AG04450 (cell line): ENCODE measurements around the gene ARPC1A. TPM values are rescaled to one million over a fixed set of nuclear protein-coding genes. Genes with fewer than 3 reads are reported as not detected.
"Not testable (repeated sequence)": the region's sequence is repeated elsewhere in the genome, so short reads cannot be mapped to it uniquely, and the experiment has no call there.

Experiments
- CTCF ChIA-PET: fragments of 300-600, 350-600 bp; formaldehyde crosslinking; extraction: SDS; loops from one replicate; lab custom pipeline; 2022; ENCODE audit warnings: antibody characterized with exemption, inconsistent platforms; lab: Charles Lee
- POLR2A ChIA-PET: fragments of 350-600 bp; formaldehyde crosslinking; extraction: SDS; loops from one replicate; lab custom pipeline; 2021; ENCODE audit warnings: antibody characterized with exemption, inconsistent platforms; lab: Yijun Ruan, JAX
- DNase-seq: peaks from one replicate; pipeline ENCODE4 v3.0.0-alpha.2; 2011; ENCODE audit warnings: low read depth, low spot score
- H3K27ac ChIP-seq: one replicate; pipeline ENCODE4 v1.5.1; 2012; ENCODE audit warnings: low read depth, low read length, control low read depth
- H3K27me3 ChIP-seq: one replicate; pipeline ENCODE4 v1.6.0; 2012; ENCODE audit warnings: low read length; ENCODE audit not compliant: control insufficient read depth, insufficient read depth
- H3K4me3 ChIP-seq: 2 replicates; pipeline ENCODE4 v1.5.1; 2011; ENCODE audit warnings: mild to moderate bottlenecking, low read depth, low read length, control low read depth
- H3K9me3 ChIP-seq: 2 replicates; pipeline ENCODE4 v1.5.1; 2012; ENCODE audit warnings: low read length; ENCODE audit not compliant: control insufficient read depth, insufficient read depth
- polyA plus RNA-seq: library from polyadenylated mRNA; depleted of rRNA; stranded (reverse); fragments of >200 nt; gene quantifications from 2 replicates; pipeline ENCODE4 v1.2.3, GENCODE V29; 2011
- TF ChIP-seq, protein P1 (sequence below): IDR thresholded peaks from 2 replicates; pipeline ENCODE4 v1.5.1; 2011; ENCODE audit warnings: low read depth, low read length, control low read depth, inconsistent platforms

Gene ARPC1A
- polyA plus RNA-seq, 1 experiment = 259 TPM

DNA sequence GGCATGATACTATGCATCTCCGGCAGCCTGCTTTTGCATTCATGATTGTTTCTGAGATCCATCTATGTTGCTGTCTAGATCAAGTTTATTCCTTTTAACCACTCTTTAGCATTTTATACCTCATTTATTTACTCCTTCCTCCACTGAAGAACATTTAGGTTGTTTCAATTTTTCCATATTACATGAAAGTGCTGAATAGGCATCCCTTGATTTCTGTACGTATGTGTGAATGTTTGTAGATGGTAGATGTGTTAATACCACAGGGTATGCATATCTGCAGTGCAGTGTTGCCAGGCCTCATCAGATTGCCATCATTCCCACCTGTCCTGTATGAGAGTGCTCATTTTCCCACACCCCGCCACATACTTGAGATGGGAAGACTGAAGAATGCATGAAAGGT lies 13.9 kb downstream of the ARPC1A start:
- POLR2A ChIA-PET = no interaction called here
- TF ChIP-seq, protein P1, sequence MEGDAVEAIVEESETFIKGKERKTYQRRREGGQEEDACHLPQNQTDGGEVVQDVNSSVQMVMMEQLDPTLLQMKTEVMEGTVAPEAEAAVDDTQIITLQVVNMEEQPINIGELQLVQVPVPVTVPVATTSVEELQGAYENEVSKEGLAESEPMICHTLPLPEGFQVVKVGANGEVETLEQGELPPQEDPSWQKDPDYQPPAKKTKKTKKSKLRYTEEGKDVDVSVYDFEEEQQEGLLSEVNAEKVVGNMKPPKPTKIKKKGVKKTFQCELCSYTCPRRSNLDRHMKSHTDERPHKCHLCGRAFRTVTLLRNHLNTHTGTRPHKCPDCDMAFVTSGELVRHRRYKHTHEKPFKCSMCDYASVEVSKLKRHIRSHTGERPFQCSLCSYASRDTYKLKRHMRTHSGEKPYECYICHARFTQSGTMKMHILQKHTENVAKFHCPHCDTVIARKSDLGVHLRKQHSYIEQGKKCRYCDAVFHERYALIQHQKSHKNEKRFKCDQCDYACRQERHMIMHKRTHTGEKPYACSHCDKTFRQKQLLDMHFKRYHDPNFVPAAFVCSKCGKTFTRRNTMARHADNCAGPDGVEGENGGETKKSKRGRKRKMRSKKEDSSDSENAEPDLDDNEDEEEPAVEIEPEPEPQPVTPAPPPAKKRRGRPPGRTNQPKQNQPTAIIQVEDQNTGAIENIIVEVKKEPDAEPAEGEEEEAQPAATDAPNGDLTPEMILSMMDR = no peak
- DNase-seq = no peak

DNA sequence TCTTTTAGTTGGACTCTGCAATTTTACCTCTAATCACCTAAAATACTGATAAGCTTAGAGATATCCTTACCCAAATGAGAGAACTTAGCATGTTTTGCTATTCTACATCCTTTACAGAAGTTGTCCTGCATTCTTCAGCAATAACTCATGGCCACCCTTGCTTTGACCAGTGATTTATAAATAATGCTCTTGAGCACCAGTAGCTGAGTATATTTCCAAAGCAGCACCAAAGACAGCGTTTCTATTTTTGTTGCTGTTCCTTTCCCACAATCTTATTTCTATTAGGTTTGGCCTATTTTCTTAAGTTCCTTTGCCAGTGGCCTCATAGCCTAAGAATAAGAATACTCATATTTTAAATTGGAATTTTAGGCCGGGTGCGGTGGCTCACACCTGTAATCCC lies 15.0 kb downstream of the ARPC1A start:
- TF ChIP-seq, protein P1 = no peak
- no peak for DNase-seq
- ChIA-PET CTCF (no interaction called here), POLR2A (no interaction called here)
- Histone ChIP-seq H3K4me3 (no peak overlapping the region), H3K27me3 (no peaks in the 10 kb centered on the region), H3K27ac (no peak overlapping the region), H3K9me3 (no peaks in the 10 kb centered on the region)

More for the DNA sequence above, 13.9 kb downstream of the ARPC1A start:
- Histone ChIP-seq H3K9me3 (no peaks in the 10 kb centered on the region), H3K4me3 (no peak overlapping the region), H3K27ac (no peak overlapping the region), H3K27me3 (no peaks in the 10 kb centered on the region)
- CTCF ChIA-PET = no interaction called here

DNA sequence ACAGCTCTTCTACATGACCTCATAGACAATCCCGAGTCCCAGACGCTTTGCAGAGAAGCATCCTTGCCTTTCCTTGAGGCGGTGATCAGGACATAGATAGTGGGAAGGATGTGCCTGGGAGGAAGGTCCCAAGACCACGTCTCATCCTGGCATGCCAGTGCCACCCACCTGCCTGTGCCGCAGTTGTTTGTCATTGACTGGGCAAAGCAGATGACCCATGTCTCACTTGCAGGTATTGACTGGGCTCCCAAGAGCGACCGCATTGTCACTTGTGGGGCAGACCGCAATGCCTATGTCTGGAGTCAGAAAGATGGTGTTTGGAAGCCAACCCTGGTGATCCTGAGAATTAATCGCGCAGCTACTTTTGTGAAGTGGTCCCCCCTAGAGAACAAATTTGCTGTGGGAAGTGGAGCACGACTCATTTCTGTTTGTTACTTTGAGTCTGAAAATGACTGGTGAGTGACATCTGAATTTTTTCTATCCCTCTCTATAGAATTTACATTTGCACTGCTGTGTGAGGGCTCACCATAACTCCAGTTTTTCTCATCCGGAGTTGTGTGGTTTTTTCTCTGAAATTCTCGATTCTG lies 18.5 kb downstream of the ARPC1A start:
- H3K27me3 ChIP-seq = no peaks in the 10 kb centered on the region
- DNase-seq = no peak
- POLR2A ChIA-PET = no interaction called here
- no peak overlapping the region for H3K4me3 ChIP-seq
- CTCF ChIA-PET = interaction anchor here (0.6 kb wide), 1 partner anchor 8 kb away, joined by 3 read pairs; no protein-coding TSS in a partner anchor
- no peaks in the 10 kb centered on the region for H3K9me3 ChIP-seq
- TF ChIP-seq, protein P1 = no peak
- no peak overlapping the region for H3K27ac ChIP-seq

DNA sequence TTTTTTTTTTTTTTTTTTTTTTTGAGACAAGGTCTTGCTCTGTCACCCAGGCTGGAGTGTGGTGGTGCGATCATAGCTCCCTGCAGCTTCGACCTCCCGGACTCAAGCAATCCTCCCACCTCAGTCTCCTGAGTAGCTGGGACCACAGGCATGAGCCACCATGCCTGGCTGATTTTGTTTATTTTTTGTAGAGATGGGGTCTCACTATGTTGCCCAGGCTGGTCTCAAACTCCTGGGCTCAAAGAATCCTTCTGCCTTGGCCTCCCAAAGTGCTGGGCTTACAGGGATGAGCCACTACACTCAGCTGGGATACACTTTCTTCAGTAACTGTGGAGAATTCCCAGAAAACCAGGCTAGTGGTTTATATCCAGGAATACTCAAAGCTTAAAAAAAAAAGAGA lies 24.9 kb downstream of the ARPC1A start:
- not testable (repeated sequence) for DNase-seq, H3K4me3 ChIP-seq, H3K27ac ChIP-seq, H3K27me3 ChIP-seq, H3K9me3 ChIP-seq
- POLR2A ChIA-PET = interaction anchor here (0.7 kb wide), 1 partner anchor 20 kb away, joined by 5 read pairs; no protein-coding TSS in a partner anchor
- CTCF ChIA-PET = interaction anchor here (0.6 kb wide), 2 partner anchors 388 to 420 kb away, joined by 3 to 5 read pairs; no protein-coding TSS in a partner anchor

DNA sequence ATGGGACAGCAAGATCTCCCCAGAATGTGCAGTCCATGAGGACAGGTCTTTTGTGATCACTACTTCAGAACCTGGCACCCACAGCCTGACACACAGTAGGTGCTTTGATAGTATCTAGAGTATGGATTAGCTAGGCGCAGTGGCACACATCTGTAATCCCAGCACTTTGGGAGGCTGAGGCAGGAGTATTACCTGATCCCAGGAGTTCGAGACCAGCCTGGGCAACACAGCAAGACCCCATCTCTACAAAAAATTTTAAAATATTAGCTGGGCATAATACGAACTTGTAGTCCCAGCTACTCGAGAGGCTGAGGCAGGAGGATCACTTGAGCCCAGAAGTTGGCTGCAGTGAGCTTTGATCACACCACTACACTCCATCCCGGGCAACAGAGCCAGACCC lies 26.5 kb downstream of the ARPC1A start:
- ChIA-PET CTCF (interaction anchor here (0.6 to 1.7 kb wide), 3 partner anchors 8 to 14 kb away, joined by 3 to 4 read pairs (median 3); no protein-coding TSS in a partner anchor), POLR2A (no interaction called here)
- Histone ChIP-seq H3K9me3 (no peaks in the 10 kb centered on the region), H3K4me3 (no peak overlapping the region), H3K27me3 (no peaks in the 10 kb centered on the region), H3K27ac (no peak overlapping the region)
- TF ChIP-seq, protein P1 = no peak
- no peak for DNase-seq
